Measurements from ENCODE around the gene SUPT5H. TPM values are rescaled to one million over a fixed set of nuclear protein-coding genes. Genes with fewer than 3 reads are reported as not detected.

The SUPT5H gene
- 103 and 121 TPM in 2 replicates for total RNA-seq (2014; rRNA removed; shearing (Covaris generic))

DNA sequence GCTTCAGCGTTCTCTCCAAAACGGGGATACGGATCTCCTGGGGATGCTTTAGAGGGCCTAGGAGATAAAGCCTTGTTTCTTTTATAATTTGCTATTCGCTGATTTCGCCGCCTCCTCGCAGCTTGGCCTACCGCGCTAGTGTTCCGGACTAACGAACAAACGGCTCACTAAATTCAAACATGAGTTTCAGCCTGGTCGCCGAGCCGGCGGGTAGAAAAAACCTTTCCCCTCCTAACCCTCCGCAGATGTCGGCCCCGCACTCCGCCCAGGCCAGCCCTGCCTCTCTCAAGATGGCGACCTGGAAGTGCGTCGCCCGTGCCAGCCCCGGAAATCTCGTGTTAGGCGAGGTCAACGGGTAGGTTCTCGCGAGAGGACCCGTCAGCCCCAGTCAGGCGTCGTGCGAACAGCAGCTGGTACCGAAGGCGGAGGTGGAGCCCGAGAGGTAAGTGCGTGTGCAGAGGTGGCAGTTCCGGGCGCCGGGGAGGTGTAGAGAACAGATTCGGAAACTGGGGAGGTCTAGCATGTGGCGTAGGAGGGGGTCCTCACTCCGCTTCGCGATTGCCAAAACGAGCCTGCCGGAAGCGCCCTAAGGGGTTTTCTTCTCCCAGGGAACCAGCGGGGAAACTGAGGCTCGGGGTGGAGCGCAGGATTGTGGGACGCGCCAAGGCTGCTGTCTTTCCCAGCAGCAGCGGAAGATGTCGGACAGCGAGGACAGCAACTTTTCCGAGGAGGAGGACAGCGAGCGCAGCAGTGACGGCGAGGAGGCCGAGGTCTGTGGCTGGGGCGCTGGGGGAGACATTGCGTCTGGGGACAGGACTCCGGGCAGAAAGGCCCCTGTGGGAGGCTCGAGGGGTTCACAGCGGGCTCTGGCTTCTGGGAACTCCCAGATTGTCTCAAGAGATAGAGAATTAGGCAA lies at the start of gene SUPT5H:
Gene SUPT5H (plus strand): TSS at position 387 of the 916 bp plus-strand sequence. CDS start 309 bp downstream, at position 696.

DNA sequence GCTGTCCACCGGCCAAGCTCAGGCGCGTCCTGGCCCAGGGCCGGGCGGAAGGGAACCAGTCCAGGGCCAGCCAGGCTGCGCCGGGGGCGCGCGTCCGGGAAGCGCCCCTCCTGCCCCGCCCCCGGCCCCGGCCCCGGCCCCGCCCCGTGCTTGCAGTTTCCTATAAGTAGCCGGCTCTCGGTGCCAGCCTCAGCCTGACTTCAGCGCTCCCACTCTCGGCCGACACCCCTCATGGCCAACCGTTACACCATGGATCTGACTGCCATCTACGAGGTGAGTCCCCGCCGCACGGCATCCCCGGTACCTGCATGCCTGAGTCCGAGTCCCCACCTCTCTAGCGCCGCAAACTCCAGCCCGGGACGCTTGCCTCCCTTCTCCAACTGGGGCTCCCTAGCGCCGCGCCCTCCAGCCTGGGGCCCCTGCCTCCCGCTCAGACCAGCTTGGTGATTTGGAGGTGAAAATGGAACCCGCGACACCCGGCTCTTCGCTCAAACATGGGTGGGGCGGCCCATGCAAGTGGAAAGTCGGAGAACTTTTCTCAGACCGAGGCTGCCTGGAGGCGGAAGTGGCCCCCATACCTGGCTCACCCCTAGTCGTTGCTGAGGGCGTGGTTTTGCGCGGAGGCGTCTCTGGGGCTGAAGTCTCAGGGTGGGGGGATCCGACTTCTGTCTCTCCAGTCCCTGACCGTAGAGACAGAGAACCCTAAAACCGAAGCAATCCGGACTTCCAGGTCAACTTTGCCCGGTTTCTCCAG lies 38.5 kb upstream of the SUPT5H start, which contains the start of gene ZFP36:
Gene ZFP36 (plus strand): TSS at position 192 of the 754 bp plus-strand sequence. CDS start 58 bp downstream, at position 250.

DNA sequence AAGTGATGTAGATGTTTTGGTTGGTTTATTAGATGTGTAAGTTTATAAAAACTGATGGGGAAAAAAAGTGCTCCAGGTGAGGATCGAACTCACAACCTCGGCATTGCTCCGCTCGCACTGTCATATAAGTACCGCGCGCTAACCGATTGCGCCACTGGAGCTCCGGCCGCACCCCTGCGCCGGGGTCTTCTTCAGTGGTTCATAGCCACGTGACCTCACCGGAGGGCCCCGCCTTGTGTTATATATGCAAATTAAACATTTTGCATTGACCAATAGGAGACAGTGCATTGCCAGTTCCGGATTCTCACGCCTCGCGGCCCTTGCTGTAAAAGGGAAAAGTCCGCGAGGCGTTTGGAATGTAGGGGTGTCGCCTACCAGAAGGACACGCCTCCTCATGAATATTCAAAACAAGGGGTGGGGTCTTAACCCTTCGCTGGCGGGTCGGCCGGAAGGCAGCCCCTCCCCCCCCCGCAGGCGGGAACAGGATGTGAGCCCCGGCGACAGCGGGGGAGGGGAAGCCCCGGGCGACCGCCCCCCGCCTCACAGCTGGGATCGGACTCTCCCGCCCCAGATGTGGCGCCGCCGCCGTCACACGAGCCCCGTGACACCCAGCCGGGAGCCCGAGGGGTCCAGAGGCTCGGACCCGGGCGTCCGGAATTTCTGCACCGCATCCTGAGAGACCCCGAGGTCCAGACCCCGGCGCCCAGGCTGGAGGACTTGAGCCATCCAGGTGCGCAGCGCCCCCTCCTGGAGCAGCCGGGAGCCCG lies 33.1 kb upstream of the SUPT5H start, which contains the start of gene PLEKHG2:
Gene PLEKHG2 (plus strand): TSS at position 570 of the 767 bp plus-strand sequence. CDS start 1,418 bp downstream, outside the sequence.

DNA sequence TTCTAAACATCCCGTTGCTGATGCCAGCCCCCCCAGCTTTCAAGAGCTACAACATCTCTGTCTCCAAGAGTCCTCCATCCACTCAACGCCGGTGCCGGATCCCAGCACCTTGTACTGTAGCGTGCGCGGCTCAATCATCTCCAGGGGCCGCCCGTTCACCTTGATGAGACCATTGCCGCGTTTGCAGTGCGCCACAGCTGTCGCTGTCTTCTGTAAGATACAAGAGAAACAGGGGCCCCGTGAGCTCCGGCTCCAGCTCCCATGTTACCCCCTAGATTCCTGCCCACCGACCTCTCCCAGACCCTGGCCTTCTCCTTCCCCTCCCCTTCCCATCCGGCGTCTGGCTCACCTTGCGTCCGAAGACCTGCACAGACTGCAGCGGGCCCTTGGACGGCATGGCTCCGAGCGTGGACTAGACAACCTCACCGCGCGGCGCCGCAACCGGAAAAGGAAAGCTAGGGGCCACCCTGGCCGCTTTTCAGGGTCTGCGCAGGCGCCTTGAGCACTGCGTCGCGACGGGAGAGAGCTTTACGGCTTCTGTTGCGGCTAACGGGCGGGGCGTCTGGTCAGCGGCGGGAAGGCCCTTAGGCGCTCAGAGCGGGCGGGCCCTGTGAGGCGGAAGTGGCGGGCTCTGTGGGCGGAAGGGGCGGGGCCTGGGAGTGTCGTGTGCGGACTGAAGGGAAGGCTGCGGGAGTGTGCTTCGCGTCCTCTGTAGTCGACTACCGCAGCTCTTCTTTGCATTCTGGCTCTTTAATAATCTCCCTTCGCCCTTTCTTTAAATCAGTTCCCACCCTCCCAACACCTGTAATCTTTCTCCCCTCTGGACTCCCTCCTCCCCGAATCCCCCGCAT lies 9.7 kb upstream of the SUPT5H start, which contains the start of gene RPS16:
Gene RPS16 (minus strand): TSS at position 451 of the 851 bp plus-strand sequence. CDS start 54 bp downstream, at position 397.

GRCh38 chr19:39480337-39481228 lies 35.2 kb downstream of the SUPT5H start, which contains the start of gene TIMM50:
Gene TIMM50 (plus strand): TSS chr19:39480838. CDS start chr19:39480854, 16 bp downstream.

GRCh38 chr19:39498798-39499642 lies 53.6 kb downstream of the SUPT5H start, which contains the start of gene DLL3:
Gene DLL3 (plus strand): TSS chr19:39498947. CDS start chr19:39498975, 28 bp downstream.

GRCh38 chr19:39514840-39515550 lies 69.6 kb downstream of the SUPT5H start, which contains the start of gene SELENOV:
Gene SELENOV (plus strand): TSS chr19:39515139. CDS start chr19:39515213, 74 bp downstream.

Small RNA genes lying within 50 kb of the gene (small RNA-seq; reads per million reads assigned to genes)
- not detected for gene MIR4530

Other genes starting within 250 kb of the SUPT5H start
- gene NCCRP1, start 248.6 kb upstream of the SUPT5H start, total RNA-seq (2014; rRNA removed; shearing (Covaris generic)): not detected in 2 replicates
- not detected in 2 replicates for gene SYCN, start 241.3 kb upstream of the SUPT5H start, total RNA-seq (2014; rRNA removed; shearing (Covaris generic))
- gene IFNL3, start 200.6 kb upstream of the SUPT5H start, total RNA-seq (2014; rRNA removed; shearing (Covaris generic)): not detected in 2 replicates
- gene IFNL4, start 196.7 kb upstream of the SUPT5H start, total RNA-seq (2014; rRNA removed; shearing (Covaris generic)): not detected in 2 replicates
- not detected in 2 replicates for gene IFNL2, start 177.2 kb upstream of the SUPT5H start, total RNA-seq (2014; rRNA removed; shearing (Covaris generic))
- gene IFNL1, start 149.2 kb upstream of the SUPT5H start, total RNA-seq (2014; rRNA removed; shearing (Covaris generic)): not detected in 2 replicates
- 2.1 and 2.9 TPM in 2 replicates for gene LRFN1, start 124.7 kb upstream of the SUPT5H start, total RNA-seq (2014; rRNA removed; shearing (Covaris generic))
- gene GMFG, start 109.5 kb upstream of the SUPT5H start, total RNA-seq (2014; rRNA removed; shearing (Covaris generic)): 1.0 and 1.1 TPM in 2 replicates
- gene SAMD4B, start 103.2 kb upstream of the SUPT5H start, total RNA-seq (2014; rRNA removed; shearing (Covaris generic)): 73.5 and 85.9 TPM in 2 replicates
- 50.4 and 55.1 TPM in 2 replicates for gene PAF1, start 54.5 kb upstream of the SUPT5H start, total RNA-seq (2014; rRNA removed; shearing (Covaris generic))
- gene MED29, start 54.2 kb upstream of the SUPT5H start, total RNA-seq (2014; rRNA removed; shearing (Covaris generic)): 25.3 and 27.4 TPM in 2 replicates
- gene ZFP36, start 38.7 kb upstream of the SUPT5H start, total RNA-seq (2014; rRNA removed; shearing (Covaris generic)): 3.4 and 8.8 TPM in 2 replicates
- gene PLEKHG2, start 32.9 kb upstream of the SUPT5H start, total RNA-seq (2014; rRNA removed; shearing (Covaris generic)): 20.6 and 25.9 TPM in 2 replicates
- 587 and 846 TPM in 2 replicates for gene RPS16, start 9.6 kb upstream of the SUPT5H start, total RNA-seq (2014; rRNA removed; shearing (Covaris generic))
- 162 and 166 TPM in 2 replicates for gene TIMM50, start 35.3 kb downstream of the SUPT5H start, total RNA-seq (2014; rRNA removed; shearing (Covaris generic))
- gene DLL3, start 53.4 kb downstream of the SUPT5H start, total RNA-seq (2014; rRNA removed; shearing (Covaris generic)): 5.8 and 7.8 TPM in 2 replicates
- not detected in 2 replicates for gene SELENOV, start 69.6 kb downstream of the SUPT5H start, total RNA-seq (2014; rRNA removed; shearing (Covaris generic))
- gene EID2B, start 87.3 kb downstream of the SUPT5H start, total RNA-seq (2014; rRNA removed; shearing (Covaris generic)): 7.3 and 11.8 TPM in 2 replicates
- 21.1 and 22.3 TPM in 2 replicates for gene EID2, start 94.6 kb downstream of the SUPT5H start, total RNA-seq (2014; rRNA removed; shearing (Covaris generic))
- gene LGALS13, start 156.9 kb downstream of the SUPT5H start, total RNA-seq (2014; rRNA removed; shearing (Covaris generic)): not detected in 2 replicates
- not detected in 2 replicates for gene LGALS16, start 210.3 kb downstream of the SUPT5H start, total RNA-seq (2014; rRNA removed; shearing (Covaris generic))